Suppressor macrophage treated with lipopolysaccharide for 1 hour (primary cell): Measurements from ENCODE around the gene B3GALT2.

Experiments used
- DNase-seq, 3 donors: peaks; one replicate each; pipeline ENCODE4 v3.0.0-alpha.2; 2020 to 2022

The B3GALT2 gene

DNA sequence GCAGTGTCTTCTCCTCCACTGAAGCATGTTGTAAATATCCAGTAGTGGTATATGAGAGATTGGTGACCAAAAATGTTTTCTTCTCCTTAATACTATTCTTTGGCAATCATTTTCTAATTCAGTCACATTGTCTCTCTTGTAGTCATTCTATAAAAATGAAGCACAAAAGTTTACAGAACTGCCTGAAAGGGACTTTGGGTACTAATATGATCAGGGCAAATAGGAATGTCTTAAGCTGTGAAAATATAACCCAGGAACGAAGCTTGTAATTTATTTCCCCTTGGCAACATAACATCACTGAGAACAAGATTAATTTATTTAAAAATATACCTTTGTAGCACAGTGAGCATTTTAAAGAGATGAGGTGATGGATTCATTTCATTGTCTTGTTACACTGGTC lies 4.9 kb downstream of the B3GALT2 start:
- DNase-seq = no peak

DNA sequence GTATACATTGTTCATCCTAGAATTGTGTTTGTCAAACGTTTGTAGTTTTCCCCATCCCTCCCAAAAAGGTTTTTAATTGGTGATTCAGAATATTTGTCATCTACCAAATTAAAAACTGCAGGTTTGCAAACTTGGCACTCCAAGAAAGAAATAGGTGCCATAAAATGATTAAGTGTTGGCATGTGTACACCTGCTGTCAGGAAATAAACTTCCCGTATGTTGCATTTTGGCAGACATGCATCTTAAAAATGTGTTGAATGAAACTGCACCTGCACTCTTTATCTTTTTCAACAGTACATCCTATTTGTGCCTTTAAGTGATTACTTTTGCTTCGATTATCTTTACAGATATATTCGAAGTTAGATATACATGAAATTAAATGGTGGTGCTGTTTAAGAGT lies 7.3 kb downstream of the B3GALT2 start:
- DNase-seq = no peak

DNA sequence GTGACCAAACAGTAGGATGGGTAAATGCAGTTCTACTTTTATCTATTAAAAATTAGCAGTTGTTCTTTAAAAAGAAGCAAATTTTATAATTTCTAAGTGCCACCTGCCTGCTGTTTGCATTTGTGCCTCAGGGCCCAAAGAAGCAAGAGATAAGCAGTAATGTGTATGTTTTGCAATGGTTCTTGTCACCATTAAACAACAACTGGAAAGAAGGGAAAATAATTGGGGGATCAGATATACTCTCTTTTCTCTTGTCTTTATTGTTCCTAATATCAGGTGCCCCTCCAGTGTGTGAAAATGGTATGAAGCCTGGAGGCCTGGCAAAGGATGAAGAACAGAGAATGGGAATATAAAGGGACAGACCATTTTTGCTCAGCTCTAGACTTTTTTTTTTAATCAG lies 9.6 kb downstream of the B3GALT2 start:
- no peak for DNase-seq

DNA sequence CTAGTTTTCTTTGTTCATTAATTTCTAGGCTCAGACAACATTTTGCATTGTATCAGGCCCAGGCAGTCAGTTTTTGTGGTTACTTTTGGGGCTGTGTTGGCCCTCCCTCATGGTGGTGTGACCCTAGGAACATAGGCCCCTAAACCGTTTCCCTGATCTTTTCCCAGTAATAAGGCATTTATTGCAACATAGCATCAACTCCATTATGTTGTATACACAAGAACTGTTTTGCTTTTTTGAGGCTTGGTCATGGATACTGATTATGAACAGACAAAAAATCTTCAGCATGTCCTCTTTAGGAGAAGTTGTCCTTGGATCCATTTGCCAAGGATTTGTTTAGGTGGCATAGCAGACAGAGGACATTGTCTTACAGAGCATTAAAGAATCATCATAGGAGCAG lies 10.3 kb downstream of the B3GALT2 start:
- no peak for DNase-seq

- DNase-seq = no peak
Observed at GRCh38 chr1:193157360-193157759, 29.1 kb downstream of the B3GALT2 start.

DNA sequence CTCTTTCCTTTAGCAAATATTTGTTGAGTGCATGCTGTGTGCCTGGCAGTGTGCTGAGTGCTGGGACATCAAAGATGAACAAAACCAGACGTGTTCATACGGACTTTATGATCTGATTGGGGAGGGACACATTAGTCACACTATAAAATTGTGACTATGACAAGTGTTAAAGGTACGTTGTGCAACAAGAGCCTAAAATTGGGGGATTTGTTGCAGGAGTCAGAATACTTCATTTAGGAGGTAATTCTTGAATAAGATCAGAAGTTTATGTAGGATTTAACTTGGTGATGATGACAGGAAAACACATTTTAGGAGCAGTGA lies 29.6 kb downstream of the B3GALT2 start:
- DNase-seq = no peak

DNA sequence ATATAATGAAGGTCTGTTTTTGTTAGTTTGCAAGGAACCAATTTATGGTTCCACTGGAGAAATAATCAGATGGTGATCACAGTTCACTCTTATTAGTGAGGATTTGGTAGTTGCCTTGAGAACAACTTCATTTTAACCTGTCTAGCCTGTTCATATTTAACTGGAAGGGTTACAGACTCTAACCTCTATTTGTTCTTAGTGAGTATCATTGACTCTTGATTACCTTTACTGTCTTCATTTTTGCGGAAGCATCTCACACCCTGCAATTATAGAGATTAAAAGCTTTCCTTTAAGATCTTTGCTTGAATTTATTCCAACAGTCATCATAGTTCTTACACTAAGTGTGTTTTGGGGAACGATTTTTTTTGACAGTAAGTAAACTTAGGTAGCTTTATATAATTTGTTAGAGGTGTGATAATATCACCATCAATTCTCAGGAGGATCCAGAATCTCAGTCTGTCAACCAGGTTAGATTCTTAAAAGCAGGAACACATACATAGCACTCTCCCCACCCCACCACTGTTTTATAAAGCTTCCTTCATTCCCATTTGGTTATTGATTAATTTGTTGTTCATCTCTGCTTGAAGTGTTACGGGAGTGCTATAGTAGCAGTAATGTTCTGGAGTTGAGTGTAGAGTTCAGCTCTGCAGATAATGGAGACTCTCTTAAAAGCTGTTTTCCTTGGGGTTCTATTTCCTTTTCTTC lies 30.1 kb downstream of the B3GALT2 start:
- no peak for DNase-seq

GRCh38 chr1:193144999-193145398 lies 41.4 kb downstream of the B3GALT2 start:
- DNase-seq = no peak

DNA sequence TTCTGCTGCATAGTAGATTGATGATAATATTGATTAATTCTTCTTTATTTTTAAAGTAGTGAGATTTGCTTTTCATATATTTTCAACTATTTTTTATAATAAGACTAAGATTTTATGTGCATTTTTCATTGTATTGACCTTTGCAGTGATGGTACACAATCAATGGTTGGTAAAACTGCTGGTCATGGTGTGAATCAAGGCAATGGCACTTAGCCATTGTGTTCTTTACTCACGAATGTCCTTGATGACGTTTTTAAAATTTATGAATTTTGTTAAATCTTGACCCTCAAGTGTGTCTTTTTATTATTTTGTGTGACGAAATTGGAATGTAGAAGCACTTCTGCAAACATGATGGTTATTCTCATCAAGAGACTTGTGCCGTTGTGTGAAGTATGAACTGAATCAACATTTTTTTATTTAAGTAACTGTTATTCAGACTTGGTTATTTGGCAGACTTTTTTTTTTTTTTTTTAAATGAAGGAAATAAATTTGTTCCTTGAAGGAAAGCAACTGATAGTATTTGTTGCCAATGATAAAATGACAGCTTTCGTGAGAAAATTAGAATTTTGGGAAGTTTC lies 42.0 kb downstream of the B3GALT2 start:
- no peak for DNase-seq

DNA sequence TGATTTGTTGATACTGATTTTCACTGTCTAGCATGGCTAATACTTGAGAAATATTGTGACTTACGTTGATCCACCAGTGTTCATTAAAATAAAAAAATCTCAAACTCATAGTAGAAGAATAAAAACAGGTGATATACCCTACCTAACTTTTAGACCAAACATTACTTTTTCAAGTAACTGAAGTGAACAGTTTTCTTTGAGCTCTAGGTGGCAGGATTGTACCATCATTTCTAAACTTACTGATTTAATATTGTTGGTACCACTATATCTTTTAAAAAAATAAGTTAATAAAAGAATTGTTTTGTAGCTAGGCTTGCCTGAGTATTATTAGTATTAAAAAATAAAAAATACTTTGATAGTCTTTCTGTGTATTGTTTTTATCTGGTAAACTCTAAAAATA lies 43.1 kb downstream of the B3GALT2 start:
- no peak for DNase-seq

- no peak for DNase-seq
Observed at GRCh38 chr1:193142409-193142808, 44.0 kb downstream of the B3GALT2 start.

DNA sequence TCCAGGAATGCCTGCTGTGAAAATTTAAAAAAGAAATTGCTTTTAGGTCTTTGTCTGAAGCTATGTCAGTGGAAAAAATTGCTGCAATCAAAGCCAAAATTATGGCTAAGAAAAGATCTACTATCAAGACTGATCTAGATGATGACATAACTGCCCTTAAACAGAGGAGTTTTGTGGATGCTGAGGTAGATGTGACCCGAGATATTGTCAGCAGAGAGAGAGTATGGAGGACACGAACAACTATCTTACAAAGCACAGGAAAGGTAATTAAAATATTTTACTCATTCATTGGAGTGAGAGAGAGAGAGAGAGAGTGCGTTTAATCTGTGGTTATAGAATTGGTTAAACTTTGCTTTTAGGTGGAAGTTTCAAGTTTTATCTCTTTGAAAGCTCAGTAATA lies 44.6 kb downstream of the B3GALT2 start:
- no peak for DNase-seq

- no peak for DNase-seq
Observed at GRCh38 chr1:193140254-193140653, 46.2 kb downstream of the B3GALT2 start.

- DNase-seq = no peak
Observed at GRCh38 chr1:193131266-193131860, 55.0 kb downstream of the B3GALT2 start.
